SU-DHL-6 (cell line): ENCODE measurements around the gene SNX25.
A peak's percentile ranks its signal among the peaks of the same experiment; 100 is the strongest.

Experiments
- H2AFZ ChIP-seq: fragments of 200-600 bp; sonication (generic); 2 replicates; pipeline ENCODE4 v1.6.1; 2014; ENCODE audit warnings: low read depth, mild to moderate bottlenecking, moderate library complexity, mixed read lengths, antibody characterized with exemption, low read length; ENCODE audit not compliant: severe bottlenecking
- H3F3A ChIP-seq: fragments of 200-600 bp; shearing (Covaris generic); 2 replicates; pipeline ENCODE4 v1.6.0; 2016; ENCODE audit warnings: antibody characterized with exemption, mild to moderate bottlenecking; ENCODE audit not compliant: insufficient read depth
- H3K27ac ChIP-seq: fragments of 200-600 bp; sonication (generic); 2 replicates; pipeline ENCODE4 v1.5.1; 2016; ENCODE audit warnings: low read depth, mild to moderate bottlenecking, low read length, moderate library complexity, mixed read lengths
- H3K27me3 ChIP-seq: fragments of 200-600 bp; sonication (generic), shearing (Covaris generic); 2 replicates; pipeline ENCODE4 v1.6.0; 2014; ENCODE audit warnings: mild to moderate bottlenecking, low read length
- H3K36me3 ChIP-seq: fragments of 200-600 bp; sonication (generic); 2 replicates; pipeline ENCODE4 v1.6.1; 2014; ENCODE audit warnings: mild to moderate bottlenecking, low read length, mixed read lengths
- H3K4me2 ChIP-seq: fragments of 300-600, 200-600 bp; shearing (Covaris generic), sonication (generic); 2 replicates; pipeline ENCODE4 v1.6.0; 2014; ENCODE audit warnings: low read length, low read depth, mild to moderate bottlenecking; ENCODE audit not compliant: poor library complexity, severe bottlenecking
- H3K4me3 ChIP-seq: fragments of 200-600 bp; sonication (generic); 2 replicates; pipeline ENCODE4 v1.5.1; 2014; ENCODE audit warnings: antibody characterized with exemption, low read length, mild to moderate bottlenecking, mixed read lengths; ENCODE audit not compliant: insufficient read depth, poor library complexity, severe bottlenecking
- H3K79me2 ChIP-seq: fragments of 200-600 bp; sonication (generic); 2 replicates; pipeline ENCODE4 v1.6.1; 2014; ENCODE audit warnings: mild to moderate bottlenecking, low read length, moderate library complexity; ENCODE audit not compliant: insufficient read depth
- H3K9ac ChIP-seq: fragments of 200-600 bp; sonication (generic); 2 replicates; pipeline ENCODE4 v1.7.0; 2014; ENCODE audit warnings: mild to moderate bottlenecking, low read length
- H3K9me2 ChIP-seq: fragments of 200-600 bp; sonication (generic); replicated peaks from 2 replicates; pipeline ENCODE4 v1.6.1; 2014; ENCODE audit warnings: low read length; ENCODE audit not compliant: insufficient read depth
- H3K9me3 ChIP-seq: fragments of 200-600 bp; sonication (generic); 2 replicates; pipeline ENCODE4 v1.6.1; 2014; ENCODE audit warnings: low read length, mixed read lengths; ENCODE audit not compliant: insufficient read depth
- H4K20me1 ChIP-seq: fragments of 200-600 bp; sonication (generic); 2 replicates; pipeline ENCODE4 v1.6.1; 2014; ENCODE audit warnings: low read depth, mild to moderate bottlenecking, antibody characterized with exemption, low read length, moderate library complexity, mixed read lengths
- EZH2phosphoT487 ChIP-seq: fragments of 200-600 bp; sonication (generic), shearing (Covaris generic); conservative IDR thresholded peaks from 2 replicates; pipeline ENCODE4 v1.6.1; 2018; ENCODE audit warnings: mild to moderate bottlenecking, antibody characterized with exemption, low read length, moderate library complexity, mixed read lengths
- TF ChIP-seq, protein P1 (sequence below): fragments of 200-600 bp; sonication (generic); IDR thresholded peaks from one replicate; pipeline ENCODE4 v1.5.1; 2017; ENCODE audit warnings: antibody characterized with exemption, mild to moderate bottlenecking, low read length, moderate library complexity; ENCODE audit not compliant: insufficient read depth, poor library complexity, severe bottlenecking

The SNX25 gene

GRCh38 chr4:185183622-185184281 lies 25.6 kb upstream of the SNX25 start:
- Histone ChIP-seq H3K36me3 (peaks cover 3% of the 10 kb centered on the region; the same call in 1 of the 2 replicates), H3K9me2 (no peaks in the 10 kb centered on the region), H3K4me3 (no peak overlapping the region), H3F3A (peaks cover 6% of the 10 kb centered on the region; the same call in 1 of the 2 replicates), H4K20me1 (no peaks in the 10 kb centered on the region), H3K4me2 (no peak overlapping the region), H3K27ac (no peak overlapping the region), H2AFZ (no peak overlapping the region), H3K9ac (no peak overlapping the region), H3K9me3 (no peaks in the 10 kb centered on the region), H3K79me2 (peaks cover 89% of the 10 kb centered on the region), H3K27me3 (no peaks in the 10 kb centered on the region)
- TF ChIP-seq, protein P1, sequence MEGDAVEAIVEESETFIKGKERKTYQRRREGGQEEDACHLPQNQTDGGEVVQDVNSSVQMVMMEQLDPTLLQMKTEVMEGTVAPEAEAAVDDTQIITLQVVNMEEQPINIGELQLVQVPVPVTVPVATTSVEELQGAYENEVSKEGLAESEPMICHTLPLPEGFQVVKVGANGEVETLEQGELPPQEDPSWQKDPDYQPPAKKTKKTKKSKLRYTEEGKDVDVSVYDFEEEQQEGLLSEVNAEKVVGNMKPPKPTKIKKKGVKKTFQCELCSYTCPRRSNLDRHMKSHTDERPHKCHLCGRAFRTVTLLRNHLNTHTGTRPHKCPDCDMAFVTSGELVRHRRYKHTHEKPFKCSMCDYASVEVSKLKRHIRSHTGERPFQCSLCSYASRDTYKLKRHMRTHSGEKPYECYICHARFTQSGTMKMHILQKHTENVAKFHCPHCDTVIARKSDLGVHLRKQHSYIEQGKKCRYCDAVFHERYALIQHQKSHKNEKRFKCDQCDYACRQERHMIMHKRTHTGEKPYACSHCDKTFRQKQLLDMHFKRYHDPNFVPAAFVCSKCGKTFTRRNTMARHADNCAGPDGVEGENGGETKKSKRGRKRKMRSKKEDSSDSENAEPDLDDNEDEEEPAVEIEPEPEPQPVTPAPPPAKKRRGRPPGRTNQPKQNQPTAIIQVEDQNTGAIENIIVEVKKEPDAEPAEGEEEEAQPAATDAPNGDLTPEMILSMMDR: peak; percentile 69
- TF ChIP-seq EZH2phosphoT487: no peak

DNA sequence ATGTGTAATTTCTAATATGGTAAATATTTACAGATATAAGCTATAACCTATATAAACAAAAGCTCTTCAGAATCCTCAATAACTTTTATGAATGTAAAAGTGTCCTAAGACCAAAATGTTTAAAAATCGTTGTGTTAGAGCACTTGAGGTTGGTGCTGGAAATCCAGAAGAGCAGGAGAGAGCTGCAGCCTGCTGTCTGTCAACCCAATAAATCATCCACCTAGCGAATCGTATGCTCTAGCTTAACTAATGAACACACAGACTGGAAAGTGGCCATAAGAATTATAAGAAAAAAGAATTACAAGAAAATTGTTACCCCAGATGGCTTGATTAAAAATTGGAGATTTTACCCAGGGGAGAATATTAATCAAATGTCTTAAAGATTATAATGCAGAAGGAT lies 22.6 kb upstream of the SNX25 start:
- H3K9me2 ChIP-seq: no peaks in the 10 kb centered on the region
- no peak overlapping the region for H2AFZ ChIP-seq
- H3K27ac ChIP-seq: no peak overlapping the region
- H3K27me3 ChIP-seq: no peaks in the 10 kb centered on the region
- H3K9ac ChIP-seq: no peak overlapping the region
- H3K4me3 ChIP-seq: no peak overlapping the region
- peaks cover 80% of the 10 kb centered on the region for H3K79me2 ChIP-seq
- peaks cover 15% of the 10 kb centered on the region; the same call in 1 of the 2 replicates for H3K36me3 ChIP-seq
- no peaks in the 10 kb centered on the region for H4K20me1 ChIP-seq
- no peak for TF ChIP-seq EZH2phosphoT487
- TF ChIP-seq, protein P1: no peak
- H3K9me3 ChIP-seq: no peaks in the 10 kb centered on the region
- H3K4me2 ChIP-seq: no peak overlapping the region
- peaks cover 6% of the 10 kb centered on the region; the same call in 1 of the 2 replicates for H3F3A ChIP-seq

- Histone ChIP-seq H3K4me3 (no peak overlapping the region), H3K79me2 (peaks cover 79% of the 10 kb centered on the region), H2AFZ (no peak overlapping the region), H3K27ac (no peak overlapping the region), H3K9me3 (no peaks in the 10 kb centered on the region), H3K4me2 (peak overlapping the region; percentile 10), H3K36me3 (peaks cover 15% of the 10 kb centered on the region; the same call in 1 of the 2 replicates), H4K20me1 (no peaks in the 10 kb centered on the region), H3K9ac (no peak overlapping the region), H3F3A (peaks cover under 1% of the 10 kb centered on the region; the same call in 1 of the 2 replicates), H3K27me3 (no peaks in the 10 kb centered on the region), H3K9me2 (no peaks in the 10 kb centered on the region)
- no peak for TF ChIP-seq EZH2phosphoT487
- TF ChIP-seq, protein P1: no peak
Measured at GRCh38 chr4:185189606-185190305, 19.6 kb upstream of the SNX25 start.
